Sigmoid colon (tissue), 3 donors: ENCODE results near the gene TRIM45.

Experiments used
- POLR2A ChIP-seq, 2 donors: fragments of 450-650 bp; IDR thresholded peaks; one replicate each; pipeline ENCODE4 v1.6.1; 2016; ENCODE audit warnings: antibody characterized with exemption in 2 of 2, mild to moderate bottlenecking in 2 of 2, moderate library complexity in 2 of 2
- TF ChIP-seq, protein P1 (sequence below), 4 experiments: fragments of 450-650 bp in 3 of 4; fragments of 200-600 bp in 1 of 4; IDR thresholded peaks; one replicate each; pipeline ENCODE4 v1.5.1; 2016 to 2019; ENCODE audit warnings: antibody characterized with exemption in 4 of 4, mild to moderate bottlenecking in 3 of 4, moderate library complexity in 2 of 4

DNA sequence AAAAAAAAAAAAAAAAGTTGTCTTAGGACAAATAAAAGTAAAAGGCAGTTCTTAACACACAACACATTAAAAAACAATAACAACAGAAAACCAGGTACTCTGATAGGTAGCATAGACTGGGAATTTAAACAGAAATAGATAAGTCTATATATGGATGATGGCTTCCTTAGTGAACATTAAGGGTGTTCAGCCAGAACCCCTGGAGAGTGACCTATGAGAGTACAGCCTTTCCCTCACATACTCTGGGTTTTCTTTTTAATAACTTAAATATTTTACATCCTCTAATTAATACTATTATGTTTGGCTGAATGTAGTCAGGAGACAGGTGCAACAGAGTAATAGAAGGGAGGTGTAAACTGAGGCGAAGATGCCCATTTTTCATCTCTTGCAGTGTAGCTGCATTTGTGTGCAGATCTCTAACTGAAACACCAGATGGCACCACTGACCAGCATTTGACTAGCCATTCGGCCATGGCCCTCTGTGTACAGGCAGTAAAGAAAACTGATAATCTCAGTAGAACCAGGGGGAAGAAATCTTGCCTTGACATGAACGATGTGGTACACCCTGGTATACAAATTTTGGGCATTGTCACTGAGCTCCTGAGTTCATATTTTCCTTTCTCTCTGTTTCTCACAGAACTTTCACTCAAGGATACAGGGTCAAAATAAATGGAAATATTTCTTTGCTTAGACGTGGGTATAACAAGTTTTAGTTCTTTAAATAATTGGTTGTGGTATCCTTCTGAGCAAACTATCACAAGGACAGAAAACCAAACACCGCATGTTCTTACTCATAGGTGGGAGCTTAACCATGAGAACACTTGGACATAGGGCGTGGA lies 53.8 kb downstream of the TRIM45 start:
- no peak for TF ChIP-seq POLR2A (IDR thresholded peaks at IDR 0.05)
- TF ChIP-seq, protein P1, sequence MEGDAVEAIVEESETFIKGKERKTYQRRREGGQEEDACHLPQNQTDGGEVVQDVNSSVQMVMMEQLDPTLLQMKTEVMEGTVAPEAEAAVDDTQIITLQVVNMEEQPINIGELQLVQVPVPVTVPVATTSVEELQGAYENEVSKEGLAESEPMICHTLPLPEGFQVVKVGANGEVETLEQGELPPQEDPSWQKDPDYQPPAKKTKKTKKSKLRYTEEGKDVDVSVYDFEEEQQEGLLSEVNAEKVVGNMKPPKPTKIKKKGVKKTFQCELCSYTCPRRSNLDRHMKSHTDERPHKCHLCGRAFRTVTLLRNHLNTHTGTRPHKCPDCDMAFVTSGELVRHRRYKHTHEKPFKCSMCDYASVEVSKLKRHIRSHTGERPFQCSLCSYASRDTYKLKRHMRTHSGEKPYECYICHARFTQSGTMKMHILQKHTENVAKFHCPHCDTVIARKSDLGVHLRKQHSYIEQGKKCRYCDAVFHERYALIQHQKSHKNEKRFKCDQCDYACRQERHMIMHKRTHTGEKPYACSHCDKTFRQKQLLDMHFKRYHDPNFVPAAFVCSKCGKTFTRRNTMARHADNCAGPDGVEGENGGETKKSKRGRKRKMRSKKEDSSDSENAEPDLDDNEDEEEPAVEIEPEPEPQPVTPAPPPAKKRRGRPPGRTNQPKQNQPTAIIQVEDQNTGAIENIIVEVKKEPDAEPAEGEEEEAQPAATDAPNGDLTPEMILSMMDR (IDR thresholded peaks at IDR 0.05) = peak; percentile 65 to 77 (median 71)
